ENCODE data around the gene CYP27B1.

The CYP27B1 gene

DNA sequence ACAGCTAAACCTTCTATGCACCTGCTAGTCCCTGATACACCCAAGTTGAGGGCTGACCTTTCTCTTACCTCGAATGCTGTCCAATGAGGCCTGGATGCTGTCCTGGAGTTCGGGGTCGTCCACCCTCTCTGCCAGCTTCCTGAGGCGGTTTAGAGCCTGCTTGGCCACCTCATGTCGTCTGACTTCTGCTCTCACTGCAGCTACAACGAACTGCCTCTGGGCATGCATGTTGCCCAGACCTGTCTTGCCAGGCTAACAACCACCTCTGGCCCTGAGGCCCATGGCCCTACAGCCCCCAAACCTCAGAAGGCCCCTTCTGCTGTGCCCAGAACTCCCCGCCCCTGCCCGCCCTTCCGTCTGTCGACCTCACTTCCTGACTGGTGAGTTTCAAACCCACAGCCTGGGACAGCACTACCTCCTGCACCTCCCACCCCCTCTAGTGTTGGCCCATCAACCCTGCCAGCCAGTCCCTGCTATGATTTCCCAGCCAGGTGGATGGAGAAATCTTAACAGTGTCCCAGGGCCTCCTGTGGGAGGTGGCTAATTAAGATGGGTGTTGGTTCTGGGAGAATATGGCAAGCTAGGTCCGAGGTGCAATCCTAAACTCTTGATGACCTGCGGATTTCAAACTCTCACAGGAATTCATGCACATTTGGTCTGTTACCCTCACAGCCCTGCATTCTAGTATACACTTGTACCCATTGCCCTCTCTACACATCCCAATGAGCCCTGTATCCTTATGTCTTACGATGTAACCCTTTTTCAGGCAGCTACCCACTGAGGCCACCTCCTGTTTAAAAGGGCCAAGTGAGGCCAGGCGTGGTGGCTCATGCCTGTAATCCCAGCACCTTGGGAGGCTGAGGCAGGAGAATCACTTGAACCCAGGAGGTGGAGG lies 24.8 kb downstream of the CYP27B1 start:
- no peaks in the 10 kb centered on the region for H3K9me3 Mint-ChIP-seq
- peaks cover 75% of the 10 kb centered on the region for H3K27me3 Mint-ChIP-seq (ENCODE audit: low read depth, poor library complexity)
- no peak overlapping the region for H3K27ac Mint-ChIP-seq
- H3K4me1 Mint-ChIP-seq: peaks cover 31% of the 10 kb centered on the region
- no peak overlapping the region for H3K4me3 Mint-ChIP-seq
- TF ChIP-seq, protein P1, sequence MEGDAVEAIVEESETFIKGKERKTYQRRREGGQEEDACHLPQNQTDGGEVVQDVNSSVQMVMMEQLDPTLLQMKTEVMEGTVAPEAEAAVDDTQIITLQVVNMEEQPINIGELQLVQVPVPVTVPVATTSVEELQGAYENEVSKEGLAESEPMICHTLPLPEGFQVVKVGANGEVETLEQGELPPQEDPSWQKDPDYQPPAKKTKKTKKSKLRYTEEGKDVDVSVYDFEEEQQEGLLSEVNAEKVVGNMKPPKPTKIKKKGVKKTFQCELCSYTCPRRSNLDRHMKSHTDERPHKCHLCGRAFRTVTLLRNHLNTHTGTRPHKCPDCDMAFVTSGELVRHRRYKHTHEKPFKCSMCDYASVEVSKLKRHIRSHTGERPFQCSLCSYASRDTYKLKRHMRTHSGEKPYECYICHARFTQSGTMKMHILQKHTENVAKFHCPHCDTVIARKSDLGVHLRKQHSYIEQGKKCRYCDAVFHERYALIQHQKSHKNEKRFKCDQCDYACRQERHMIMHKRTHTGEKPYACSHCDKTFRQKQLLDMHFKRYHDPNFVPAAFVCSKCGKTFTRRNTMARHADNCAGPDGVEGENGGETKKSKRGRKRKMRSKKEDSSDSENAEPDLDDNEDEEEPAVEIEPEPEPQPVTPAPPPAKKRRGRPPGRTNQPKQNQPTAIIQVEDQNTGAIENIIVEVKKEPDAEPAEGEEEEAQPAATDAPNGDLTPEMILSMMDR (IDR thresholded peaks at IDR 0.05): no peak
- no peak for DNase-seq
- peaks cover 16% of the 10 kb centered on the region for H3K36me3 Mint-ChIP-seq (ENCODE audit: low read depth)

DNA sequence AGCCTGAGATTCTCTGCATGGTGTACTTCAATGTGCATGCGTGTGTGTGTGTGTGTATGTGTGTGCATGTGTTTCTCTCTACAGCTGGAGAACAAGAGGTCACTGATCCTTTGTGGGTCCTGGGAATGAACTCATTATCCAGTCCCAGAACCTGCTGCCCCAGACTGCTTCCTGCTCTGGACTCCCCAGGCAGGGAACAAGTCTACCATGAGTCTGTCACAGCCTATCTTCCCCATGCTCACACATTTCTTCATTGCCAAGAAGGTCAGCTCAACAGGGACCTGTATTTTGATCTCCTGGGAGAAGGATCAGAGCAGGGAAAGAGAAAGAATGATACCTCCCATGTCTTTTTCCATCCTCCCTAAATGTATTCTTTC lies 25.5 kb downstream of the CYP27B1 start:
- TF ChIP-seq, protein P1 (IDR thresholded peaks at IDR 0.05): no peak
- H3K27me3 Mint-ChIP-seq (ENCODE audit: low read depth, poor library complexity): peaks cover 82% of the 10 kb centered on the region
- peaks cover 9% of the 10 kb centered on the region for H3K36me3 Mint-ChIP-seq (ENCODE audit: low read depth)
- H3K4me3 Mint-ChIP-seq: no peak overlapping the region
- H3K4me1 Mint-ChIP-seq: peaks cover 36% of the 10 kb centered on the region
- DNase-seq: no peak
- H3K27ac Mint-ChIP-seq: no peak overlapping the region
- H3K9me3 Mint-ChIP-seq: peaks cover 6% of the 10 kb centered on the region

DNA sequence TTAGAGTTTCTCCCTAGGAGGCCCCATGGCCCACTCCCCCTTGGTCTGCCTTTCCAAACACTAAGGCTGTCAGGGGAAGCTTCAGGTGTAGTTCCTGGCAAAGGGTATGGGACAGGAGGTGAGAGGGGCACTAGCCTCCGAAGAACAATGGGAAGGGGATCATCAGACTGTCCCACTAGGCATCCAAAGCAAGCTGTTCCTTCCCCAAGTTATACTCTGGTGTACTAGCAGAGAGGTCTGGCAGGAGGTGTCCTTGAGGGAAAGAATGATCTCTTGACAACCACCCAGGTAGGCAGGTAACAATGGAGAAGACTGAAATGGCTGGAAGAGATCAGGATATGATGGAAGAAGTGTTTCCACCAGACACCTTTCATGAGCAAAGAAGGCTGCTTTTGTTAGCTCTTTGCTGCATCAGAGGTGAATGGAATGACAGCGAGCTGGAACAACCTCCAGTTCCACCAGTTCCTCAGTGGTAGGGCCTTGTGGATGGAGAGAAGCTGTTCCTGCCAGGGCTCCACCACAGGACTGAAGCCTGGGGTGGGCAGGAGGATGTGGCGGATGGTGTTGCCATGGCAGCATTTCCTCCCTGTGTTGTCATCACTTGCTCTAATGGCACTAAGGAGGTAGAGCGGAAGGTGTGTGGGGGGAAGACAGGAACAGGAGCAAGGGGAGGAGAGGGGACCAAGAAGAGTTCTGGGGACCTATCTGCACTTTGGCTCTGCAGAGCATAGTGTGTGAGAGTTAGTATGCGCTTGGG lies 26.0 kb downstream of the CYP27B1 start:
- Mint-ChIP-seq H3K4me3 (no peak overlapping the region), H3K27ac (no peak overlapping the region), H3K9me3 (peaks cover 8% of the 10 kb centered on the region), H3K27me3 (ENCODE audit: low read depth, poor library complexity) (peaks cover 87% of the 10 kb centered on the region), H3K36me3 (ENCODE audit: low read depth) (peaks cover 3% of the 10 kb centered on the region), H3K4me1 (peaks cover 33% of the 10 kb centered on the region)
- no peak for DNase-seq
- TF ChIP-seq, protein P1 (IDR thresholded peaks at IDR 0.05): no peak

DNA sequence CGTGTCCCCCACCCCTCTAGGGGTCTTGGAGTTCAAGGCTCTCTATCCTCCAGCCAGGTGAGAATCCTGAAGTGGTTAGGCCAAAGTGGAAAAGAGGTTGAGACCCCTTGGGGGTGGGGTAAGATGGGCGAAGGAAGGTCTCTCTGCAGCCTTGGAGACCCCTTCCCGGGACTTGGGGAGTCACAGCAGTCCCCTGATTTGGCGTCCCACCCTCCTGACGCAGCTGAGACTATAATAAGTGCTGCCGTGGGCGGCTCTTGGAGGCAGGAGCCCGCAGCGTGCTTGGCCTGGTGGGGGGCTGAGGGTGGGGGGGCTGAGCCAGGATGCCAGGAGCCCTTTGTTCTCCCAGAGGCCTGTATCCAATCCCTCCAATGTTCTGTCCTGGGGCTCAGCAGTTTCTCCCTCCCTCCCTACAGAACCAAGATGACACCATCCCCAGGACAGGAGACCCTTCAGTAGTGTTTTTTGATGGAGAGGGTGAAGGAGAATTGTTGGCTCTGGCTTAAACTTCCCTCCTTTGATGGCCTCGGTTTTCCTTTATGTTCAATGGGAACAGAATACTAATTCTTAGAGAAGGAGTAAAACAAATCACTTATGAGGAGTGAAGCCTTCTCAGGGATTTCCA lies 26.9 kb downstream of the CYP27B1 start:
- H3K4me3 Mint-ChIP-seq: no peak overlapping the region
- H3K27me3 Mint-ChIP-seq (ENCODE audit: low read depth, poor library complexity): peaks cover 89% of the 10 kb centered on the region
- peaks cover 8% of the 10 kb centered on the region for H3K9me3 Mint-ChIP-seq

DNA sequence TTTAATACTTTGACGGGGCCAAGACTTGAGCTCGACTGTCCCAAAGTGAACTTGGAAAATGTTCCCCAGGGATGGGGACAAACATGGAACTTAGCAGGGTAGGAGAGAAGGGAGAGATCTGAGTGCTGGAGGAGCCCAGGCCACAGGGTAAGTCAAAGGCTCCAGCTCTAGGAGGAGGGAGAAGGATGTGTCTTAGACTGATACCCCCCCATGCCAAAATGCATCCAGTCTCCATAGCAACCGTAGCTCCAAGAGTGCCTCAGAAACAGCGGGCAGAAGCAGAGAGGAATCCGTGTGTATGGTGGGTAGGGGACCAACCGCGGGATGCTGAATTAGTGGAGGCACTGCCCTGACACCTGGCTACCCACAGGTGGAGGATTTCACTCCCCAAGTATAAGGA lies 27.5 kb downstream of the CYP27B1 start:
- Mint-ChIP-seq H3K36me3 (ENCODE audit: low read depth) (no peaks in the 10 kb centered on the region), H3K27ac (no peak overlapping the region), H3K27me3 (ENCODE audit: low read depth, poor library complexity) (peaks cover 92% of the 10 kb centered on the region), H3K9me3 (peaks cover 8% of the 10 kb centered on the region), H3K4me3 (peak overlapping the region; percentile 79), H3K4me1 (peaks cover 28% of the 10 kb centered on the region)
- TF ChIP-seq, protein P1 (IDR thresholded peaks at IDR 0.05): no peak
- DNase-seq: no peak

More for the DNA sequence above, 26.9 kb downstream of the CYP27B1 start:
- no peak overlapping the region for H3K27ac Mint-ChIP-seq
- peaks cover 27% of the 10 kb centered on the region for H3K4me1 Mint-ChIP-seq
- DNase-seq: no peak
- TF ChIP-seq, protein P1 (IDR thresholded peaks at IDR 0.05): no peak
- no peaks in the 10 kb centered on the region for H3K36me3 Mint-ChIP-seq (ENCODE audit: low read depth)
